K562 (cell line): ENCODE measurements around the gene TTBK2. TPM values are rescaled to one million over a fixed set of nuclear protein-coding genes. Genes with fewer than 3 reads are reported as not detected.

Source experiments
- AFF4 ChIP-seq: sonication (generic); formaldehyde crosslinking; IDR thresholded peaks from 2 replicates; pipeline ENCODE4 v1.8.0; 2023; ENCODE audit warnings: mild to moderate bottlenecking, missing genetic modification reagents
- CTBP1 ChIP-seq: fragments of 450-650 bp; IDR thresholded peaks from 2 replicates; pipeline ENCODE4 v1.6.1; 2016; ENCODE audit warnings: borderline replicate concordance
- CTCF ChIP-seq, 3 experiments: IDR thresholded peaks in 2 of 3; conservative IDR thresholded peaks in 1 of 3; 2 replicates each; pipeline ENCODE4 v1.5.1; 2011 to 2012; ENCODE audit warnings: low read length in 3 of 3, mild to moderate bottlenecking in 3 of 3, control low read depth in 2 of 3, improper control_type of control experiment in 1 of 3, inconsistent platforms in 1 of 3, low read depth in 1 of 3, mixed read lengths in 1 of 3, moderate library complexity in 1 of 3; ENCODE audit not compliant: insufficient read depth in 2 of 3
- ELF4 ChIP-seq: fragments of 450-650 bp; formaldehyde crosslinking; IDR thresholded peaks from 2 replicates; pipeline ENCODE4 v1.4.0; 2022; ENCODE audit warnings: missing genetic modification characterization
- EP400 ChIP-seq: fragments of 450-650 bp; IDR thresholded peaks from 2 replicates; pipeline ENCODE4 v1.6.1; 2017; ENCODE audit warnings: antibody characterized with exemption, mild to moderate bottlenecking, moderate library complexity
- FOSL1 ChIP-seq: fragments of 200-800 bp; sonication (Bioruptor generic); conservative IDR thresholded peaks from 2 replicates; pipeline ENCODE4 v1.6.1; 2016; ENCODE audit warnings: missing genetic modification characterization, missing compliant biosample characterization
- FOXK1 ChIP-seq: sonication (generic); formaldehyde crosslinking; IDR thresholded peaks from 2 replicates; pipeline ENCODE4 v1.8.0; 2022; ENCODE audit warnings: missing genetic modification reagents, mild to moderate bottlenecking, borderline replicate concordance
- HNRNPH1 ChIP-seq: fragments of 200-400 bp; formaldehyde crosslinking; optimal IDR thresholded peaks from 2 replicates; pipeline ENCODE3; 2017; ENCODE audit warnings: low read depth, mild to moderate bottlenecking, low read length, moderate library complexity
- KDM2B ChIP-seq: fragments of 250-450 bp; sonication (Bioruptor Pico); IDR thresholded peaks from 2 replicates; pipeline ENCODE4 v1.8.0; 2021; ENCODE audit warnings: mild to moderate bottlenecking, moderate library complexity
- MTA2 ChIP-seq: fragments of 450-650 bp; IDR thresholded peaks from 2 replicates; pipeline ENCODE4 v1.6.1; 2016; ENCODE audit warnings: low read depth
- NEUROD1 ChIP-seq: fragments of 150-350 bp; IDR thresholded peaks from 2 replicates; pipeline ENCODE4 v1.6.1; 2014; ENCODE audit warnings: borderline replicate concordance, low read length, low read depth; ENCODE audit not compliant: partially characterized antibody
- NFE2 ChIP-seq: IDR thresholded peaks from 2 replicates; pipeline ENCODE4 v1.6.1; 2014; ENCODE audit warnings: antibody characterized with exemption, low read depth
- NRF1 ChIP-seq, 2 experiments: fragments of 450-650 bp; IDR thresholded peaks in 1 of 2; conservative IDR thresholded peaks in 1 of 2; 2 replicates each; pipeline ENCODE4 v1.6.1; 2014; ENCODE audit warnings: mild to moderate bottlenecking in 2 of 2
- PTBP1 ChIP-seq: fragments of 200-400 bp; formaldehyde crosslinking; IDR thresholded peaks from 2 replicates; pipeline ENCODE4 v1.6.1; 2017; ENCODE audit warnings: low read depth, low read length
- TAF7 ChIP-seq: fragments of 450-650 bp; IDR thresholded peaks from 2 replicates; pipeline ENCODE4 v1.6.1; 2016; ENCODE audit warnings: missing genetic modification characterization, missing compliant biosample characterization
- TCF3 ChIP-seq: sonication (generic); formaldehyde crosslinking; IDR thresholded peaks from 2 replicates; pipeline ENCODE4 v1.4.0; 2020; ENCODE audit warnings: mild to moderate bottlenecking, missing genetic modification reagents
- ZNF23 ChIP-seq: fragments of 250-450 bp; sonication (Bioruptor Pico); IDR thresholded peaks from 2 replicates; pipeline ENCODE4 v1.4.0; 2020; ENCODE audit warnings: mild to moderate bottlenecking
- ZNF76 ChIP-seq: fragments of 250-450 bp; sonication (Bioruptor Pico); IDR thresholded peaks from 2 replicates; pipeline ENCODE4 v1.4.0; 2020; ENCODE audit warnings: mild to moderate bottlenecking, moderate library complexity, borderline replicate concordance
- polyA plus RNA-seq, 8 experiments: library from polyadenylated mRNA; depleted of rRNA in 4 of 8; stranded (reverse) in 5 of 8; unstranded in 3 of 8; fragments of >200 nt; fragmentation: Nextera tagmentation in 2 of 8; fragmentation: Illumina TruSeq in 1 of 8; extraction: Ambion mirVana in 2 of 8; extraction: Trizol in 1 of 8; gene quantifications; 2 replicates each; pipeline versions ENCODE4 v1.2.1 to v1.2.3, GENCODE V29; 2011 to 2014; ENCODE audit warnings: inconsistent platforms in 1 of 8, missing spikeins in 1 of 8
- total RNA-seq, 7 experiments: library from RNA; depleted of rRNA in 6 of 7; stranded (reverse); fragments of >200 nt in 6 of 7; fragmentation: Illumina TruSeq in 2 of 7; extraction: Trizol in 2 of 7; gene quantifications; 2 replicates each; pipeline versions ENCODE4 v1.2.1 to v1.2.3, GENCODE V29; 2011 to 2021; ENCODE audit warnings: low replicate concordance in 1 of 7
- TF ChIP-seq, protein P1 (sequence below): fragments of 250-450 bp; sonication (Bioruptor Pico); IDR thresholded peaks from 2 replicates; pipeline ENCODE4 v1.4.0; 2020; ENCODE audit warnings: mild to moderate bottlenecking, moderate library complexity

Gene TTBK2
- total and polyA plus RNA-seq, 9 of the 15 experiments (the other 6 are each of a cell fraction or from before 2014, with no cell fraction given), result 0.89 to 8.0 (median 4.8) TPM

DNA sequence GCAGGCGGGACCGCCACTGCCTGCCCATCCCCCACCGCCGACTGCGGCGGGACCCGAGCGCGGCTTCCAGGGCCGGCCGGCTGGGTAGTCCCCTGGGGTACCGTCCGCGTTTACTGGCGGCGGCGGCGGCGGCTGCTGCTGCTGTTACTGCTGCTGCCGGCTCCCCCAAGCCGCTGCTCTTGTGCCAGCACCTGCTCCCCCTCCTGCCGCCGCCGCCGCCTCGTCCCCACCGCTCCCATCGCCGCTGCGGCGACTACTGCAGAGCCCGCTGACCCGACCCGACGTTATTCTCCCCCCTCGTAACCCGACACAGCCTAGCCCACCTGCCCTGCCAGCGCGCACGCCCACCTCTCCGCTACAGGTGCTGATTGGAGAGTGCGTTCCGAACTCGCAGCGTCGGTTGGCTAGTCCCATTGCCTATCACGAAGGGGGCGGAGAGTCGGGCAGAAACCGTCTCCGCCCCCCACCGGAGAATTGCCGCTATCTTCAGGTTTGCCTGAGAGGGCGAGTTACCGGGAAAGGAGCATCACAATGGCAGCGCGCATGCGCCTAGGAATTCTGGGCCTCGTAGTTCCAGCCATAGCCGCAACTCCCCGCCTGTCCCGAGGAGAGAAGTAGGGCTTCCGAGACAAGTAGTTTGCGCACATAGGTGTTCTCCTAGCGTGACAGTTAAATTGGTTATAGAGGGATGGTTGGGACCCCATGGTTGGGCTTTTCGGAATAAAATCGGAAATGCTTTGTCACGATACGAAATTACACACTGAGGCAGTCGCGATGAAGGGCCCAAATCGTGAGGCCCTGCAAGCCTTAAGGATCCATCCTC is at the start of gene TTBK2 (continued):
- TF ChIP-seq NEUROD1, result peak; percentile 99
- TF ChIP-seq, protein P1, sequence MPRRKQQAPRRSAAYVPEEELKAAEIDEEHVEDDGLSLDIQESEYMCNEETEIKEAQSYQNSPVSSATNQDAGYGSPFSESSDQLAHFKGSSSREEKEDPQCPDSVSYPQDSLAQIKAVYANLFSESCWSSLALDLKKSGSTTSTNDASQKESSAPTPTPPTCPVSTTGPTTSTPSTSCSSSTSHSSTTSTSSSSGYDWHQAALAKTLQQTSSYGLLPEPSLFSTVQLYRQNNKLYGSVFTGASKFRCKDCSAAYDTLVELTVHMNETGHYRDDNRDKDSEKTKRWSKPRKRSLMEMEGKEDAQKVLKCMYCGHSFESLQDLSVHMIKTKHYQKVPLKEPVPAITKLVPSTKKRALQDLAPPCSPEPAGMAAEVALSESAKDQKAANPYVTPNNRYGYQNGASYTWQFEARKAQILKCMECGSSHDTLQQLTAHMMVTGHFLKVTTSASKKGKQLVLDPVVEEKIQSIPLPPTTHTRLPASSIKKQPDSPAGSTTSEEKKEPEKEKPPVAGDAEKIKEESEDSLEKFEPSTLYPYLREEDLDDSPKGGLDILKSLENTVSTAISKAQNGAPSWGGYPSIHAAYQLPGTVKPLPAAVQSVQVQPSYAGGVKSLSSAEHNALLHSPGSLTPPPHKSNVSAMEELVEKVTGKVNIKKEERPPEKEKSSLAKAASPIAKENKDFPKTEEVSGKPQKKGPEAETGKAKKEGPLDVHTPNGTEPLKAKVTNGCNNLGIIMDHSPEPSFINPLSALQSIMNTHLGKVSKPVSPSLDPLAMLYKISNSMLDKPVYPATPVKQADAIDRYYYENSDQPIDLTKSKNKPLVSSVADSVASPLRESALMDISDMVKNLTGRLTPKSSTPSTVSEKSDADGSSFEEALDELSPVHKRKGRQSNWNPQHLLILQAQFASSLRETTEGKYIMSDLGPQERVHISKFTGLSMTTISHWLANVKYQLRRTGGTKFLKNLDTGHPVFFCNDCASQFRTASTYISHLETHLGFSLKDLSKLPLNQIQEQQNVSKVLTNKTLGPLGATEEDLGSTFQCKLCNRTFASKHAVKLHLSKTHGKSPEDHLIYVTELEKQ (CRISPR knock-in tag), result no peak
- no peak for TF ChIP-seq AFF4 (CRISPR knock-in tag)
- TF ChIP-seq MTA2, result no peak
- TF ChIP-seq NFE2, result 0 out of 2 replicates have a peak, but pooled peaks have one; percentile 3
- no peak for TF ChIP-seq FOXK1
- no peak for TF ChIP-seq ELF4 (CRISPR knock-in tag)
- TF ChIP-seq TCF3 (CRISPR knock-in tag), result no peak
- peak; percentile 97 to 98 for TF ChIP-seq NRF1 (conservative IDR thresholded peaks at IDR 0.05 in 1 of 2, IDR thresholded peaks at IDR 0.05 in 1 of 2)
- TF ChIP-seq TAF7 (tag), result no peak
- TF ChIP-seq EP400, result peak; percentile 35; the same call in 1 of the 2 replicates
- TF ChIP-seq CTBP1, result peak; percentile 72
- no peak for TF ChIP-seq ZNF76
- no peak for TF ChIP-seq FOSL1
- no peak for TF ChIP-seq KDM2B (CRISPR knock-in tag)
- no peak for TF ChIP-seq ZNF23
- TF ChIP-seq PTBP1, result no peak
- no peak for TF ChIP-seq HNRNPH1
- 0 out of 6 replicates have a peak, but pooled peaks of 2 of the 3 experiments have one; percentile 16 to 17 for TF ChIP-seq CTCF (IDR thresholded peaks at IDR 0.05 in 2 of 3, conservative IDR thresholded peaks at IDR 0.05 in 1 of 3; ENCODE audit: insufficient read depth in 2 of 3, low read depth in 1 of 3, low read length in 3 of 3)
